Measurements from ENCODE around the gene CACNA1H. TPM values are rescaled to one million over a fixed set of nuclear protein-coding genes. Genes with fewer than 3 reads are reported as not detected.
A peak's percentile ranks its signal among the peaks of the same experiment; 100 is the strongest.

CACNA1H gene
- total and polyA plus RNA-seq, 9 of the 15 experiments (the other 6 are each of a cell fraction or from before 2014, with no cell fraction given): 0.10 to 0.18 TPM; not detected in 7

- intact Hi-C loops (cut with micrococcal nuclease) (no loop called here), in situ Hi-C loops (cut with MboI) (no loop called here)
- H3K27me3 ChIP-seq (ENCODE audit: control insufficient read depth in 2 of 2, insufficient read depth in 2 of 2, low read length in 2 of 2): peaks cover 0 to 25% of the 10 kb centered on the region in 2 experiments; a peak in 2 of 5 replicates
- H3K9me1 ChIP-seq (ENCODE audit: control insufficient read depth, insufficient read depth, low read length): no peaks in the 10 kb centered on the region
- FAIRE-seq: peak; percentile 29
- H3K4me1 ChIP-seq (replicated peaks in 1 of 2; ENCODE audit: control insufficient read depth in 2 of 2, insufficient read depth in 2 of 2, low read length in 2 of 2): peaks cover 0 to 60% of the 10 kb centered on the region in 2 experiments; a peak in 3 of 5 replicates
- peak; percentile 48 to 67 (median 62) for DNase-seq (ENCODE audit: extremely low read depth in 1 of 4, low spot score in 3 of 4)
- peak overlapping the region; percentile 23; the same call in 1 of the 2 replicates for H2AFZ ChIP-seq (ENCODE audit: low read depth, low read length)
- WGBS (ENCODE audit: insufficient coverage, low coverage, missing lambda C conversion rate): 3% methylated on average over 16 of the region's 30 CpGs
- ChIA-PET POLR2A (no interaction called here), CTCF (ENCODE audit: low intra/inter-chr PET ratio) (interaction anchor here (3.5 kb wide), 1 partner anchor 86 kb away, joined by 38 read pairs; no protein-coding TSS in a partner anchor)
- H3K27ac ChIP-seq (ENCODE audit: extremely low read depth, low read depth, low read length): no peak overlapping the region
- peak overlapping the region in 1 of 2 experiments; percentile 10; a peak in 1 of 4 replicates for H3K9ac ChIP-seq (ENCODE audit: insufficient read depth in 1 of 2, low read depth in 2 of 2, low read length in 2 of 2)
- ATAC-seq: peak; percentile 87
- H3K9me3 ChIP-seq (replicated peaks; ENCODE audit: control insufficient read depth, insufficient read depth, low read depth, low read length): no peaks in the 10 kb centered on the region
- no TSS peak for BruUV-seq (replicated peaks)
- peak overlapping the region; percentile 29 for H3K4me2 ChIP-seq (ENCODE audit: insufficient read depth, low read length)
- no peaks in the 10 kb centered on the region for H3K36me3 ChIP-seq (ENCODE audit: control insufficient read depth, insufficient read depth, low read length)
- no peak overlapping the region for H3K4me3 ChIP-seq
- peaks cover 14% of the 10 kb centered on the region for H4K20me1 ChIP-seq (replicated peaks; ENCODE audit: control insufficient read depth, insufficient read depth, low read length)
- no peaks in the 10 kb centered on the region for H3K79me2 ChIP-seq (ENCODE audit: control insufficient read depth, insufficient read depth, low read length)
- TF ChIP-seq SRSF9 (IDR thresholded peaks at IDR 0.05; ENCODE audit: borderline replicate concordance, low read depth, low read length): no peak
- TF ChIP-seq ATF7 (IDR thresholded peaks at IDR 0.05): no peak
- TF ChIP-seq SETDB1 (IDR thresholded peaks at IDR 0.05; ENCODE audit: low read length): no peak
- TF ChIP-seq HDAC1 (IDR thresholded peaks at IDR 0.05): 0 out of 4 replicates have a peak, but pooled peaks of 1 of the 2 experiments have one; percentile 30
- no peak for TF ChIP-seq MEIS2 (IDR thresholded peaks at IDR 0.05; ENCODE audit: partially characterized antibody)
- no peak for TF ChIP-seq ZNF277 (CRISPR knock-in tag; IDR thresholded peaks at IDR 0.05; ENCODE audit: borderline replicate concordance)
- no peak for TF ChIP-seq ZBTB26 (CRISPR knock-in tag; IDR thresholded peaks at IDR 0.05)
- no peak for TF ChIP-seq ZNF766 (CRISPR knock-in tag; conservative IDR thresholded peaks at IDR 0.05)
- peak in 1 of 2 experiments; percentile 84 for TF ChIP-seq E2F6 (IDR thresholded peaks at IDR 0.05; ENCODE audit: borderline replicate concordance in 1 of 2, extremely low read depth in 1 of 2, insufficient read depth in 1 of 2, insufficient read length in 1 of 2, low read depth in 1 of 2, low read length in 1 of 2, poor library complexity in 1 of 2, severe bottlenecking in 1 of 2)
- no peak for TF ChIP-seq U2AF1 (optimal IDR thresholded peaks at IDR 0.05; ENCODE audit: low read depth, low read length)
- TF ChIP-seq HDGF (IDR thresholded peaks at IDR 0.05): no peak
- peak in 1 of 2 experiments; percentile 40; a peak in 1 of 4 replicates for TF ChIP-seq MNT (conservative IDR thresholded peaks at IDR 0.05)
- TF ChIP-seq TEAD2 (tag; IDR thresholded peaks at IDR 0.05): no peak
- no peak for TF ChIP-seq ZNF121 (CRISPR knock-in tag; conservative IDR thresholded peaks at IDR 0.05)
- no peak for TF ChIP-seq XRCC5 (IDR thresholded peaks at IDR 0.05; ENCODE audit: low read depth, low read length)
- no peak for TF ChIP-seq ZNF695 (CRISPR knock-in tag; IDR thresholded peaks at IDR 0.05)
- no peak for TF ChIP-seq ZNF77 (CRISPR knock-in tag; IDR thresholded peaks at IDR 0.05)
These were observed 40.4 kb downstream of the CACNA1H start for GRCh38 chr16:1193143-1193824.

Measured in K562 (cell line).